ENCODE results near the gene AP1AR. TPM values are rescaled to one million over a fixed set of nuclear protein-coding genes. Genes with fewer than 3 reads are reported as not detected.

AP1AR gene
- total RNA-seq (10 to 100 TPM; 11.6 to 35.6 (median 22.6) TPM), polyA plus RNA-seq (10 to 100 TPM in 1 of 3 donors, 1 to 10 TPM in 2; 9.5 to 12.7 (median 9.9) TPM)
- long read RNA-seq, donor 1, partial matches to known transcripts: 0 of 3 reads
- long read RNA-seq, donor 1, other reads (novel, unspliced or antisense): 0 of 3 reads
- long read RNA-seq, donor 2, partial matches to known transcripts: 0 of 3 reads
- long read RNA-seq, donor 2, other reads (novel, unspliced or antisense): 0 of 3 reads
- long read RNA-seq, donor 3, partial matches to known transcripts: 0 of 3 reads
- long read RNA-seq, donor 3, other reads (novel, unspliced or antisense): 0 of 3 reads
- long read RNA-seq, donor 4: 0 reads
- long read RNA-seq, donor 5, transcript AP1AR-201 (10 exons, 2,902 nt): major isoform, 7 of 8 reads
- long read RNA-seq, donor 5, partial matches to known transcripts: 0 of 8 reads
- long read RNA-seq, donor 5, other reads (novel, unspliced or antisense): 0 of 8 reads
- long read RNA-seq, donor 6, transcript AP1AR-201 (10 exons, 2,902 nt): major isoform, 13 of 16 reads
- long read RNA-seq, donor 6, partial matches to known transcripts: 0 of 16 reads
- long read RNA-seq, donor 6, other reads (novel, unspliced or antisense): 0 of 16 reads
- long read RNA-seq, donor 7, transcript AP1AR-201 (10 exons, 2,902 nt): major isoform, 6 of 7 reads
- long read RNA-seq, donor 7, partial matches to known transcripts: 0 of 7 reads
- long read RNA-seq, donor 7, other reads (novel, unspliced or antisense): 0 of 7 reads
- long read RNA-seq, donor 8, partial matches to known transcripts: 0 of 2 reads
- long read RNA-seq, donor 8, other reads (novel, unspliced or antisense): 0 of 2 reads
- long read RNA-seq, donor 9, partial matches to known transcripts: 0 of 2 reads
- long read RNA-seq, donor 9, other reads (novel, unspliced or antisense): 0 of 2 reads
- long read RNA-seq, donor 10, partial matches to known transcripts: 15 of 18 reads
- long read RNA-seq, donor 10, other reads (novel, unspliced or antisense): 0 of 18 reads

GRCh38 chr4:112231779-112232713, at the start of gene AP1AR:
Gene AP1AR (plus strand): TSS chr4:112231787. CDS start chr4:112232092, 305 bp downstream.
- Histone ChIP-seq H3K4me1 (peaks cover 5 to 44% (median 21%) of the 10 kb centered on the region in 4 donors), H3K36me3 (no peaks in the 10 kb centered on the region), H3K27ac (peak within 1 kb of the TSS; percentile 94 to 99 (median 97)), H3K4me3 (peak within 1 kb of the TSS; percentile 85 to 92 (median 92)), H3K27me3 (no peaks in the 10 kb centered on the region), H3K9me3 (no peaks in the 10 kb centered on the region)
- TF ChIP-seq POLR2A (IDR thresholded peaks at IDR 0.05): peak in 2 of 4 donors; percentile 34 to 47
- peak in 2 of 3 donors; percentile 91 for TF ChIP-seq POLR2AphosphoS5 (IDR thresholded peaks at IDR 0.05)
- TF ChIP-seq EP300 (IDR thresholded peaks at IDR 0.05): no peak
- peak in 1 of 7 experiments; percentile 28 for TF ChIP-seq CTCF (IDR thresholded peaks at IDR 0.05)
- intact Hi-C loops (cut with DNase I; ENCODE audit: low total_unique reads): no loop called here
- WGBS, 5 donors: 0 to 1% (median 0%) methylated on average over 21 to 70 of the region's 70 CpGs
- peak; percentile 78 to 95 for DNase-seq

- Histone ChIP-seq H3K4me3 (no peak overlapping the region), H3K27me3 (no peaks in the 10 kb centered on the region), H3K4me1 (peaks cover 0 to 10% (median 0%) of the 10 kb centered on the region in 4 donors), H3K27ac (no peak overlapping the region), H3K36me3 (peaks cover 0 to 7% (median 2%) of the 10 kb centered on the region in 4 donors), H3K9me3 (no peaks in the 10 kb centered on the region)
- intact Hi-C loops (cut with DNase I; ENCODE audit: low total_unique reads): no loop called here
- TF ChIP-seq EP300 (IDR thresholded peaks at IDR 0.05) (no peak), POLR2AphosphoS5 (IDR thresholded peaks at IDR 0.05) (no peak), POLR2A (IDR thresholded peaks at IDR 0.05) (no peak)
- no peak for DNase-seq
- 72 to 81% (median 75%) methylated on average over 3 of the region's 3 CpGs for WGBS, 5 donors
Observed at GRCh38 chr4:112182604-112183003, 49.0 kb upstream of the AP1AR start.

- DNase-seq: no peak
- 76 to 88% (median 86%) methylated on average over 2 of the region's 2 CpGs for WGBS, 5 donors
- no peaks in the 10 kb centered on the region for H3K27me3 ChIP-seq
- TF ChIP-seq EP300 (IDR thresholded peaks at IDR 0.05) (no peak), POLR2AphosphoS5 (IDR thresholded peaks at IDR 0.05) (no peak), POLR2A (IDR thresholded peaks at IDR 0.05) (no peak), CTCF (IDR thresholded peaks at IDR 0.05) (no peak)
- peaks cover 0 to 7% (median 2%) of the 10 kb centered on the region in 4 donors for H3K36me3 ChIP-seq
- H3K9me3 ChIP-seq: no peaks in the 10 kb centered on the region
- H3K27ac ChIP-seq: no peak overlapping the region
- no peak overlapping the region for H3K4me3 ChIP-seq
- peaks cover 0 to 10% (median 0%) of the 10 kb centered on the region in 4 donors for H3K4me1 ChIP-seq
- intact Hi-C loops (cut with DNase I; ENCODE audit: low total_unique reads): no loop called here
Observed at GRCh38 chr4:112183252-112183651, 48.3 kb upstream of the AP1AR start.

GRCh38 chr4:112184438-112184837, 47.1 kb upstream of the AP1AR start:
- Histone ChIP-seq H3K9me3 (no peaks in the 10 kb centered on the region), H3K4me3 (no peak overlapping the region), H3K4me1 (peaks cover 0 to 10% (median 0%) of the 10 kb centered on the region in 4 donors), H3K36me3 (peaks cover 0 to 7% (median 2%) of the 10 kb centered on the region in 4 donors), H3K27ac (no peak overlapping the region), H3K27me3 (no peaks in the 10 kb centered on the region)
- intact Hi-C loops (cut with DNase I; ENCODE audit: low total_unique reads): no loop called here
- DNase-seq: no peak
- WGBS, 5 donors: 95 to 100% (median 100%) methylated on average over 1 of the region's 1 CpG
- no peak for TF ChIP-seq EP300 (IDR thresholded peaks at IDR 0.05)
- TF ChIP-seq CTCF (IDR thresholded peaks at IDR 0.05): no peak
- no peak for TF ChIP-seq POLR2AphosphoS5 (IDR thresholded peaks at IDR 0.05)
- TF ChIP-seq POLR2A (IDR thresholded peaks at IDR 0.05): no peak

Measured in stomach (tissue), 19 donors.